Transverse colon (tissue), 4 donors: ENCODE measurements around the gene STK39. TPM values are rescaled to one million over a fixed set of nuclear protein-coding genes. Genes with fewer than 3 reads are reported as not detected.
"Not testable (repeated sequence)": the region's sequence is repeated elsewhere in the genome, so short reads cannot be mapped to it uniquely, and the experiment has no call there.

ENCODE experiments used
- DNase-seq: peaks from one replicate; pipeline ENCODE4 v3.0.0-alpha.2; 2019
- H3K27ac ChIP-seq, 4 donors: fragments of 200-600 bp; sonication (generic); 2 replicates each; pipeline ENCODE4 v1.5.1; 2016 to 2018; ENCODE audit warnings: inconsistent platforms in 4 of 4
- H3K27me3 ChIP-seq: fragments of 200-600 bp; sonication (generic); 2 replicates; pipeline ENCODE4 v1.5.1; 2017; ENCODE audit warnings: inconsistent platforms
- H3K36me3 ChIP-seq, 4 donors: fragments of 200-600 bp; sonication (generic); 2 replicates each; pipeline ENCODE4 v1.5.1; 2017 to 2019; ENCODE audit warnings: inconsistent platforms in 4 of 4
- H3K4me1 ChIP-seq, 4 donors: fragments of 200-600 bp; sonication (generic); 2 replicates each; pipeline ENCODE4 v1.5.1; 2017 to 2020; ENCODE audit warnings: inconsistent platforms in 4 of 4
- H3K4me3 ChIP-seq, 4 donors: fragments of 200-600 bp; sonication (generic); 1 replicate in 1 of 4; 2 replicates in 3 of 4; pipeline versions ENCODE4 v1.5.1 to v1.6.1; 2017 to 2019; ENCODE audit warnings: inconsistent platforms in 4 of 4
- H3K9me3 ChIP-seq, 2 donors: fragments of 200-600 bp; sonication (generic); 2 replicates each; pipeline ENCODE4 v1.5.1; 2017 to 2019; ENCODE audit warnings: inconsistent platforms in 2 of 2
- EP300 ChIP-seq: sonication (generic); formaldehyde crosslinking; IDR thresholded peaks from one replicate; pipeline ENCODE4 v1.6.1; 2017; ENCODE audit warnings: antibody characterized with exemption, low read depth
- POLR2A ChIP-seq: fragments of 450-650 bp; IDR thresholded peaks from one replicate; pipeline ENCODE4 v1.6.1; 2016; ENCODE audit warnings: antibody characterized with exemption, mild to moderate bottlenecking, moderate library complexity
- POLR2AphosphoS5 ChIP-seq, 3 donors: sonication (generic); formaldehyde crosslinking; IDR thresholded peaks; one replicate each; pipeline ENCODE4 v1.6.1; 2016; ENCODE audit warnings: antibody characterized with exemption in 3 of 3
- WGBS, 2 donors: methylation state at CpG; one replicate each; pipeline ENCODE4 v1.1.5; 2018; ENCODE audit warnings: low coverage in 1 of 2; 5-methylcytosine and 5-hydroxymethylcytosine counted together
- in situ Hi-C, 4 donors: fragments of 200-750 bp; cut with MboI; loops; one replicate each; pipeline versions ENCODE4 v1.15.0 to v1.15.1; 2017; ENCODE audit warnings: low sequenced_read_pairs in 3 of 4, low pct_ligation_motif_present in 1 of 4, low pct_unique_long_range_greater_than_20kb in 1 of 4
- intact Hi-C: fragments of 100-400 bp; cut with DNase I; formaldehyde crosslinking; loops from one replicate; pipeline ENCODE4 v1.15.1; 2023; ENCODE audit warnings: low total_unique reads
- total RNA-seq, 4 donors: library from RNA; depleted of rRNA; stranded (reverse); fragments of >200 nt; gene quantifications; one replicate each; pipeline ENCODE4 v1.1.0, GENCODE V29; 2016
- TF ChIP-seq, protein P1 (sequence below), 5 experiments: fragments of 200-600 bp in 3 of 5; fragments of 450-650 bp in 2 of 5; sonication (generic) in 3 of 5; IDR thresholded peaks; 1 replicate in 2 of 5; 2 replicates in 3 of 5; pipeline ENCODE4 v1.5.1; 2016 to 2017; ENCODE audit warnings: antibody characterized with exemption in 5 of 5, inconsistent platforms in 3 of 5, mild to moderate bottlenecking in 2 of 5, moderate library complexity in 1 of 5

The STK39 gene
- total RNA-seq, 4 donors from 2014 or later = 30.6 to 46.1 (median 36.7) TPM

DNA sequence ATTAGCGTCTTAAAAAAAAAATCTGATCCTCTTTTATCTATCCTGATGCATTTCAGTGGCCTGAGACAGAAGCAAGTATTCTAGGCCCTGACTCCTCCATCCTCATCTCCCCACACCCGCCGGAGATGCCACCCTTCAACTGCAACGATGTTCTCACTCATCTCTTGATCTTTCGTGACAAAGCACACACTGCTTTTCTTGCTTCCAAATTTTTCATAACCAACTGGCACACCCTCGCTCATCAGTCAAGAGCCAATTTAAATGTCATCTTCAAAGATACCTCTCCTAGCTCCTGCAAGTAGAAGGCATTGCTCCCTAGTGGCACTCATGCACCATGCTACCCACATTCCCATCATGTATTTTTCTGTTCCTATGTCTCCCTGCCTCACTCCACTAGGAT lies 115.0 kb downstream of the STK39 start:
- intact Hi-C loops (no loop called here), in situ Hi-C loops (loop anchor here in 1 of 4 donors (10.0 to 25.0 kb wide), 2 partner anchors 202 to 780 kb away; partner anchors contain the start of gene G6PC2)
- no peak for DNase-seq
- Histone ChIP-seq H3K27ac (no peak overlapping the region), H3K27me3 (no peaks in the 10 kb centered on the region), H3K4me1 (peaks cover 0 to 4% (median 0%) of the 10 kb centered on the region in 4 donors), H3K4me3 (no peak overlapping the region), H3K9me3 (no peaks in the 10 kb centered on the region), H3K36me3 (peaks cover 0 to 10% (median 3%) of the 10 kb centered on the region in 4 donors)
- TF ChIP-seq POLR2AphosphoS5 (IDR thresholded peaks at IDR 0.05) = no peak
- TF ChIP-seq POLR2A = no peak
- TF ChIP-seq EP300 = no peak
- TF ChIP-seq, protein P1, sequence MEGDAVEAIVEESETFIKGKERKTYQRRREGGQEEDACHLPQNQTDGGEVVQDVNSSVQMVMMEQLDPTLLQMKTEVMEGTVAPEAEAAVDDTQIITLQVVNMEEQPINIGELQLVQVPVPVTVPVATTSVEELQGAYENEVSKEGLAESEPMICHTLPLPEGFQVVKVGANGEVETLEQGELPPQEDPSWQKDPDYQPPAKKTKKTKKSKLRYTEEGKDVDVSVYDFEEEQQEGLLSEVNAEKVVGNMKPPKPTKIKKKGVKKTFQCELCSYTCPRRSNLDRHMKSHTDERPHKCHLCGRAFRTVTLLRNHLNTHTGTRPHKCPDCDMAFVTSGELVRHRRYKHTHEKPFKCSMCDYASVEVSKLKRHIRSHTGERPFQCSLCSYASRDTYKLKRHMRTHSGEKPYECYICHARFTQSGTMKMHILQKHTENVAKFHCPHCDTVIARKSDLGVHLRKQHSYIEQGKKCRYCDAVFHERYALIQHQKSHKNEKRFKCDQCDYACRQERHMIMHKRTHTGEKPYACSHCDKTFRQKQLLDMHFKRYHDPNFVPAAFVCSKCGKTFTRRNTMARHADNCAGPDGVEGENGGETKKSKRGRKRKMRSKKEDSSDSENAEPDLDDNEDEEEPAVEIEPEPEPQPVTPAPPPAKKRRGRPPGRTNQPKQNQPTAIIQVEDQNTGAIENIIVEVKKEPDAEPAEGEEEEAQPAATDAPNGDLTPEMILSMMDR (IDR thresholded peaks at IDR 0.05) = no peak
- WGBS, 2 donors = 98% methylated on average over 6 of the region's 6 CpGs; no CpG with 5 or more reads in 1 of the 2 donors

DNA sequence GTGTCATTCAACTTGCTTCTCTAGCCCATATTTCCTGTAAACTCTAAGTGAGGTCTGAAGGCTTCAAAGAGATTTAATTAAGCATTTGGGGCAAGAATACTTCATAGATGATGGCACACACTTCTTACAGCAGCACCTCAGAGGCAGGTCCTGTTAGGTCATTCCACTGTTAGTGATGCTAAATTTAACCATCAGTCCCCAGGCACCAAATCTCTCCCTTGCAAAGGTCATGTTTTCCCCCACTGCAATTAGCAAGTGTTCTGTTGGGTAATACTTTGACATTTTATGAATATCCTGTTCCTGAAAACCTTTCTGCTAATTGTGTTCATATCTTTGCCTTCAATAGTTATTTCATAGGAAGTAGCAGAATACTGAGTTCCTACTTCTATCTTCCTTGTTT lies 117.0 kb downstream of the STK39 start:
- in situ Hi-C loops (loop anchor here in 1 of 4 donors (10.0 to 25.0 kb wide), 2 partner anchors 204 to 782 kb away; partner anchors contain the start of gene G6PC2), intact Hi-C loops (no loop called here)
- peaks cover 0 to 16% (median 3%) of the 10 kb centered on the region in 4 donors for H3K36me3 ChIP-seq
- no peak overlapping the region for H3K27ac ChIP-seq
- no peak for DNase-seq
- no peaks in the 10 kb centered on the region for H3K4me1 ChIP-seq
- H3K27me3 ChIP-seq = no peaks in the 10 kb centered on the region
- H3K4me3 ChIP-seq = no peak overlapping the region
- TF ChIP-seq, protein P1 (IDR thresholded peaks at IDR 0.05) = no peak
- TF ChIP-seq POLR2AphosphoS5 (IDR thresholded peaks at IDR 0.05) (no peak), EP300 (no peak), POLR2A (no peak)
- H3K9me3 ChIP-seq = no peaks in the 10 kb centered on the region

DNA sequence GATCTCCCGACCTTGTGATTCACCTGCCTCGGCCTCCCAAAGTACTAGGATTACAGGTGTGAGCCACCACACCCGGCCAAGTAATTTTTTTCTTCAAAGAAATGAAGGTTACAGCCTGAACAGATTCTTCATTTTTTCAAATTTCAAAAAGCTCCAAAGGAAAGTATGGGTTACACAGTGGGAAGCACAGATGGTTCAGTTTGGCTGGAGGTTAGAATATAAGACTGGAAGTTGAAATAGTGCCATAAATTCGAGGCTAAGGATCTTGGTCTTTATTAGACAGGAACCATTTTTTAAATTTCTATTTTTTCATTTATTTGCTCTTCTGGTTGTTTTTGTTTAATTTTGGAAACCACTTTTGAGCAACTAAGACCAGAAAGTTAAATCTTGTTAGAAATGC lies 120.0 kb downstream of the STK39 start:
- Histone ChIP-seq H3K9me3 (no peaks in the 10 kb centered on the region), H3K4me1 (no peaks in the 10 kb centered on the region), H3K27ac (no peak overlapping the region), H3K27me3 (no peaks in the 10 kb centered on the region), H3K36me3 (peaks cover 0 to 21% (median 4%) of the 10 kb centered on the region in 4 donors), H3K4me3 (no peak overlapping the region)
- DNase-seq = no peak
- TF ChIP-seq EP300 (no peak), POLR2AphosphoS5 (IDR thresholded peaks at IDR 0.05) (no peak), POLR2A (no peak)
- TF ChIP-seq, protein P1 (IDR thresholded peaks at IDR 0.05) = no peak
- intact Hi-C loops (no loop called here), in situ Hi-C loops (loop anchor here in 1 of 4 donors (25.0 kb wide), 1 partner anchor 785 kb away; the partner anchor contains the start of gene G6PC2)
- WGBS, 2 donors = 87 to 90% methylated on average over 3 to 4 of the region's 4 CpGs

DNA sequence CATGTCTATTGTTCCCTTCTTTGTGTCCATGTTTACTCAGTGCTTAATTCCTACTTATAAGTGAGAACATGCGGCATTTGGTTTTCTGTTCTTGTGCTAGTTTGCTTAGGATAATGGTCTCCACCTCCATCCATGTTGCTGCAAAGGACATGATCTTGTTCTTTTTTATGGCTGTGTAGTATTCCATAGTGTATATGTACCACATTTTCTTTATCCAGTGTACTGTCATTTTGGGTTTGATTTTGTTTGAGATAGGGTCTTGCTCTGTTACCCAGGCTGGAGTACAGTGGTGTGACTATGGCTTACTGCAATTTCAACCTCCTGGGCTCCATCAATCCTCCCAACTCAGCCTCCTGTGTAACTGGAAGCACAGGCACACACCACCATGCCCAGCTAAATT lies 125.2 kb downstream of the STK39 start:
- H3K4me3 ChIP-seq = not testable (repeated sequence)

More for the DNA sequence above, 125.2 kb downstream of the STK39 start:
- H3K9me3 ChIP-seq, DNase-seq, H3K27me3 ChIP-seq, H3K27ac ChIP-seq, intact Hi-C loops: not testable (repeated sequence)
- H3K36me3 ChIP-seq = peaks cover 0 to 21% (median 4%) of the 10 kb centered on the region in 4 donors
- peaks cover 0 to 10% (median 3%) of the 10 kb centered on the region in 4 donors for H3K4me1 ChIP-seq
- 100% methylated on average over 1 of the region's 1 CpG for WGBS, 2 donors
- in situ Hi-C loops = loop anchor here in 3 of 4 donors (25.0 kb wide), 3 partner anchors 835 to 1585 kb away; partner anchors contain the start of gene B3GALT1 (in 1 of the 3)
